OCI-LY3 (cell line): ENCODE data around the gene CST7.

Experiments
- H2AFZ ChIP-seq: fragments of 200-600, 300-600 bp; shearing (Covaris generic); 2 replicates; pipeline ENCODE4 v1.6.0; 2014; ENCODE audit warnings: antibody characterized with exemption, low read depth, low read length
- H3K27ac ChIP-seq: fragments of 200-600, 300-600 bp; sonication (generic); 2 replicates; pipeline ENCODE4 v1.5.1; 2014; ENCODE audit warnings: mild to moderate bottlenecking, low read length, moderate library complexity, mixed read lengths
- H3K27me3 ChIP-seq: fragments of 200-600, 300-600 bp; sonication (generic); 2 replicates; pipeline ENCODE4 v1.6.1; 2014; ENCODE audit warnings: low read depth, low read length, mixed read lengths
- H3K36me3 ChIP-seq: fragments of 200-600, 300-600 bp; sonication (generic); replicated peaks from 2 replicates; pipeline ENCODE3; 2014; ENCODE audit warnings: low read depth, low read length, mixed read lengths
- H3K4me1 ChIP-seq: fragments of 300-600, 200-600 bp; sonication (generic); 2 replicates; pipeline ENCODE4 v1.6.1; 2014; ENCODE audit warnings: low read length, mixed read lengths
- H3K4me2 ChIP-seq: fragments of 200-600, 300-600 bp; sonication (generic); 2 replicates; pipeline ENCODE4 v1.6.1; 2014; ENCODE audit warnings: low read length, mixed read lengths
- H3K4me3 ChIP-seq: fragments of 300-600, 200-600 bp; sonication (generic); 2 replicates; pipeline ENCODE4 v1.5.1; 2014; ENCODE audit warnings: antibody characterized with exemption, mild to moderate bottlenecking, low read length, moderate library complexity
- H3K79me2 ChIP-seq: fragments of 300-600, 200-600 bp; shearing (Covaris generic); 2 replicates; pipeline ENCODE4 v1.6.1; 2014; ENCODE audit warnings: mild to moderate bottlenecking, low read length, mixed read lengths
- H3K9ac ChIP-seq: fragments of 300-600, 200-600 bp; shearing (Covaris generic); 2 replicates; pipeline ENCODE4 v1.6.0; 2014; ENCODE audit warnings: mild to moderate bottlenecking, low read length, moderate library complexity
- H3K9me3 ChIP-seq: fragments of 200-600, 300-600 bp; shearing (Covaris generic); 2 replicates; pipeline ENCODE4 v1.6.1; 2014; ENCODE audit warnings: low read length, mixed read lengths; ENCODE audit not compliant: insufficient read depth
- H4K20me1 ChIP-seq: fragments of 200-600, 300-600 bp; sonication (generic); 2 replicates; pipeline ENCODE4 v1.6.1; 2016; ENCODE audit warnings: low read length, mixed read lengths; ENCODE audit not compliant: insufficient read depth
- CTCF ChIP-seq: fragments of 200-600, 300-600 bp; sonication (generic); IDR thresholded peaks from 2 replicates; pipeline ENCODE4 v1.5.1; 2014; ENCODE audit warnings: antibody characterized with exemption, low read length, low read depth
- EZH2phosphoT487 ChIP-seq: fragments of 200-600 bp; shearing (Covaris generic); IDR thresholded peaks from 2 replicates; pipeline ENCODE4 v1.6.1; 2018; ENCODE audit warnings: antibody characterized with exemption, mixed run types, low read depth

Gene CST7

DNA sequence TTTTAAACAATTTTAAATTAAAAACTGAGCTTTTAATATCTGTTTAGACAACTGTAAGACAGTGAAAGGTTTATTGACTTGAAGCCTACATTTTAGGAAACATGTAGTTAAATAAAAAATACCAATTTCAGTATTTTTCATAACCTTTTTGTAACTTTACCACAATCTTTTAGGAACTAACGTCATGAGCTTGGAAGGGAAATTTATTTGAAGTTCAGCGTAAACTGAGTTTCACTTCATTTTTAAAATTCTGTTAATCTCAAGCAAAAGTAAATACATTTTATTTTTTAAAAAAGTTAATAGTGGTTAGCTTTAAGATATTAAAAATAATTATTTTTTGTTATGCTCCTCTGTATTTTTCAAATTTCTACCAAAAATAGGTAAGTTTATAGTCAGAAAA is 5.5 kb downstream of the CST7 start:
- Histone ChIP-seq H3K79me2 (no peaks in the 10 kb centered on the region), H3K27ac (peak overlapping the region; percentile 0; the same call in 1 of the 2 replicates)

GRCh38 chr20:24955045-24955444 is 6.0 kb downstream of the CST7 start:
- Histone ChIP-seq H4K20me1 (no peaks in the 10 kb centered on the region), H3K79me2 (no peaks in the 10 kb centered on the region), H3K9me3 (no peaks in the 10 kb centered on the region), H3K4me1 (peaks cover 16% of the 10 kb centered on the region), H2AFZ (no peak overlapping the region), H3K4me3 (no peak overlapping the region), H3K27me3 (no peaks in the 10 kb centered on the region), H3K36me3 (peaks cover 3% of the 10 kb centered on the region), H3K27ac (peak overlapping the region; percentile 0; the same call in 1 of the 2 replicates), H3K4me2 (peak overlapping the region; percentile 23), H3K9ac (no peak overlapping the region)
- no peak for TF ChIP-seq EZH2phosphoT487
- TF ChIP-seq CTCF: no peak

More for the DNA sequence above, 5.5 kb downstream of the CST7 start:
- Histone ChIP-seq H2AFZ (no peak overlapping the region), H3K4me1 (peaks cover 16% of the 10 kb centered on the region), H3K27me3 (no peaks in the 10 kb centered on the region), H4K20me1 (no peaks in the 10 kb centered on the region), H3K9me3 (no peaks in the 10 kb centered on the region), H3K4me2 (peak overlapping the region; percentile 23), H3K9ac (no peak overlapping the region), H3K36me3 (peaks cover 3% of the 10 kb centered on the region), H3K4me3 (no peak overlapping the region)
- TF ChIP-seq CTCF (no peak), EZH2phosphoT487 (no peak)

DNA sequence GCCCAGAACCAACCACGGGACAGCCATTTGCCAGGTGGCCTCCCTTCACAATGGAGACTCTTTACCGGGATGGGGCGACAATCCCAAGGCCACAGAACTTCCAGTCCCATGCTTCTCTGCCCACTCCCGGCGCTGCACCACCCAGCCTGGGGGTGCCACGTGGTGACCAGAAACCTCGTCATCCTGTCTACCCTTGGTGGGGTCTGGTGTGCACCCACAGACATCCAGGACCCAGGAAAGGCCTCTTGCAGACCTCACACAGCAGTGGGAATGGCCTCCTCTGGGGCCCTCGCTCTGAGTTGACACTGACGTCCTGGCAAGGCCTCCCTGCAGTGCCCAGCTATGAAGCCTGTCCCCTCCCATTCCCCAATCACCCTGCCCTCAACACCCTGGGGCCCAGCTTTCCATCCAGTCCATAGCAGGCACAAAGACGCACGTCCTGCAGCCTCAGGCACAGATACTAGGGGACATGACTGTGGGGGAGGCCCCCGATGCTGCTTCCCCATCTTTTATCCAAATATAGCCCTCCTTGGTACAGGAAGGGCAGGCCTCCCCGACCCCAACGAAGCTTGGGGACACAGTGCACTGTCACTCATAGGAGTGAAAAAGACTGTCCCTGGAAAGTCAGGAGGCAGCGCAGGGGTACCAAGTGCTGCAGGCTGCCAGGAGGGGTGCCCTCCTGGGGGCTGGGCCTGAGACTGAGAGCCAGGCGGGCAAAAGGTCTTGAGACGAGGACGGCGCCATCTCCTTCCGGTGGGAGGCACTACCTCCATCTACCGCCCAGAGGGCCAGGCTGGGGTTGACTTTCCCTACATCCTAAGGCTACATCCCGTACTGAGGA is 7.2 kb downstream of the CST7 start:
- Histone ChIP-seq H2AFZ (no peak overlapping the region), H3K4me2 (no peak overlapping the region), H3K4me3 (no peak overlapping the region), H3K4me1 (peaks cover 16% of the 10 kb centered on the region), H4K20me1 (no peaks in the 10 kb centered on the region), H3K27ac (no peak overlapping the region), H3K79me2 (no peaks in the 10 kb centered on the region), H3K36me3 (peaks cover 6% of the 10 kb centered on the region), H3K9me3 (no peaks in the 10 kb centered on the region), H3K9ac (no peak overlapping the region), H3K27me3 (no peaks in the 10 kb centered on the region)
- TF ChIP-seq CTCF (no peak), EZH2phosphoT487 (no peak)

DNA sequence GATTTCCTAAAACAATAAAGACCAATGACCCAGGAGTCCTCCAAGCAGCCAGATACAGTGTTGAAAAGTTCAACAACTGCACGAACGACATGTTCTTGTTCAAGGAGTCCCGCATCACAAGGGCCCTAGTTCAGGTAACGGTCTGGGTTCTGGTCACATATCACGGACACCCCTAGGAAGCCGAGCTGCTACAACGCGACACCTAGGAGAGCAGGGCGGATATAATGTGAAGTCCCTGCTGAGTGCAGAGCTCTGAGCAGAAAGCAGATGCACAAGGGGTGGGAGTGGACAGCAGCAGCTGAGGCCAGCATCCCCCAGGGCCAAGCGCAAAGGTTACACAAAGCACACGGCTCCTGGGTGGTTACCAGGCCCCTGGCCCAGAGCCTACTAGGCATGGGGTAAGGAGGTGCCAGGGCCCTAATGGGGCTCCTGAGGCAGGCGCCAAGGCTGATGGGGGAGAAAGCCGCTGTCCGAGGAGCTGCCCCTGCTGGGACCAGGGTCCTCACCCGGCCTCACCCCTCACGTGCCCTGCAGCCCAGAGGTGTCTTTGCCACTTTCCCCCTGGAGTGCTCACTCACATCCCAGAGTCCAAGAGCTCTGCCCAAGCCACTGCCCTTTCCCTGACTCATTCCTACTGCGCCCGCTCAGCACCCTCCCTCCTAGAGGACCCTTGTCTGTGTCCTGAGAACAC is 8.4 kb downstream of the CST7 start:
- Histone ChIP-seq H3K4me1 (peaks cover 16% of the 10 kb centered on the region), H3K27me3 (no peaks in the 10 kb centered on the region), H3K4me3 (no peak overlapping the region), H3K4me2 (no peak overlapping the region), H3K79me2 (no peaks in the 10 kb centered on the region), H2AFZ (no peak overlapping the region), H3K9me3 (no peaks in the 10 kb centered on the region), H3K36me3 (peaks cover 6% of the 10 kb centered on the region), H3K9ac (no peak overlapping the region), H4K20me1 (no peaks in the 10 kb centered on the region), H3K27ac (no peak overlapping the region)
- TF ChIP-seq CTCF (no peak), EZH2phosphoT487 (no peak)
